HG02588 (cell line): ENCODE results near the gene ASCC3.

ENCODE experiments used
- ATAC-seq: cut with Tn5 transposase; IDR thresholded peaks from one replicate; pipeline ENCODE4 v1.9.1; 2021; ENCODE audit warnings: mild to moderate bottlenecking, moderate library complexity; ENCODE audit not compliant: unreplicated experiment

The ASCC3 gene

GRCh38 chr6:100612094-100612493, 269.0 kb downstream of the ASCC3 start:
- no peak for ATAC-seq

DNA sequence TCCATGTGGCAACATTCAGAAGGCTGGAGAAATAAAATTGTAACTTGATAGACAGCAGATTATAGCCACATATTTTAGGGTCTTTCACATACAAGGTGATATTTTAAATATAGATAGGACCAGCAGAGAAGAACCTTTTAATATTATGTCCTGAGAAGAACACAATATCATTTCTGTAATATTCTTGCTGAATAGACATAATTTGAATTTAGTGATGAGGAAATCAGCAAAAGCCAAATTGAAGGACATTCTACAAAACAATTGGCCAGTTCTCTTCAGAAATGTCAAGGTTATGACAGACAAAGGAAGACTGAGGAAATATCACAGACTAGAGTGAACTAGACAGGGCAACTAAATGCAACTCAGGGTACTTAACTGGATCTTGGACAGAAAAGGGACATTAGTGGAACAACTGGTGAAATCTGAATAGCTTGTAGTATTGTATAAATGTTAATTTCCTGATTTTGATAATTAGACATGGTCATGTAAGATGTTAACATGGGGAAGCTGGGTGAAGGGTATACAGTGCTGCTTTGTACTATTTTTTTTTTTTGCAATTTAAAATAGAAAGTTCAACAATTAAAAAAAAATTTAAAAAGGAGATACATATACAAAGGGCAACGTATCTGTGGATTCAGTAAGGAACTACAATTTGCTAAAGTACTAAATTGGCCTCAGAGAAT, 281.9 kb downstream of the ASCC3 start:
- no peak for ATAC-seq

- ATAC-seq = no peak
These were observed 285.7 kb downstream of the ASCC3 start for GRCh38 chr6:100595456-100595855.

DNA sequence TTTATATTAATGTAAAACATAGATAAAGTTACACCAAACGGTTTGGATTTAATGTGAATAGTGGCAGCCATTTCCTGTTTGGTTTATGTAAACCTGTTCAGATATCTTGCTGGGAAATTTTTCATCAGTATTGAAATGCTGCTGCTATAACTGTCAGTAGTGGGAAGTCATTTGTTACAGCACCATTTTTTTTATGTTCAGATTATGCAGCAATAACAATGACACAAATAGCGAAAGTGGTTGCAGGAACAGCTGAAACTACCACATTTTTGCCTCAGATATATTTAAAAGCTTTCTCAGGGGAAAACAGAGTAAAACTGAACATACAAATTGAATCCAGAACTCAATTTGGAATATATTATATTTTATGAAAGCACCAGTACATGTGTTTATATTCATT, 287.6 kb downstream of the ASCC3 start:
- no peak for ATAC-seq

DNA sequence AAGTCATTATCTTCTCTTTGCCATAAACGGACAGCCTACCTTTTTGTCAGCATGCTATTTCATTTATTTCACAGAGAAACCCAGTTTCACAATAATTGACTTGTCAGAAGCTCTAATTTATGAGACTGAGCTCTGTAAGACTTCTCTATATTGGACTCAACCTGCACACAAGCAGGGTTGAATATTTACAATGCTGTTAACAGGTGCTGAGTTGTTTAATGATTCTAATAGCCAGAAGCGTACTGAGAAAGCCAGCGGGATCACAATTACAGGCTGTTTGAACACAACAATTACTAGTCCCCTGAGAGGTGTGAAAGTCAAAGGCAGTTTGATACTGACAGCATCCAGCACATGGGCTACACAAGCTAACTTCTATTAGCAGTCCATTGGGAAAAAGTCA, 288.2 kb downstream of the ASCC3 start:
- no peak for ATAC-seq

GRCh38 chr6:100577425-100577824, 303.7 kb downstream of the ASCC3 start:
- no peak for ATAC-seq

DNA sequence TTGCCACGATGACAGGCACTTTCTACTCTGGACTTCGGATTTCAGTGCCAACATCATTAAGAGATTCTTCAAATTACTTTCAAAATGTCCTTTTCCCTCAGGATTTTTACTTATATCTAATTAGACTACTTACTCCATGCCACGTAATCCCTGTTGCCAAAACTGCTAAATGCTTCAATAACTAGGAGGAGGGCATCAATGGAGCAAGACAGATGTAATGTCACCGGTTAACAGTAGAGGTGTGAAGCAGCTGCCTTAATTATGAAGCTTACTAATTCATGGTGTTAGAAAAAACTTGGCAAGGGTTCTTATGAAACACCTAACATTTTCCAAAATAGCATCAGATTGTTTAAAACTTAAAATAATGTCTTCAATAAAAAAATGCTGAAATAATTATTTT, 305.2 kb downstream of the ASCC3 start:
- no peak for ATAC-seq

DNA sequence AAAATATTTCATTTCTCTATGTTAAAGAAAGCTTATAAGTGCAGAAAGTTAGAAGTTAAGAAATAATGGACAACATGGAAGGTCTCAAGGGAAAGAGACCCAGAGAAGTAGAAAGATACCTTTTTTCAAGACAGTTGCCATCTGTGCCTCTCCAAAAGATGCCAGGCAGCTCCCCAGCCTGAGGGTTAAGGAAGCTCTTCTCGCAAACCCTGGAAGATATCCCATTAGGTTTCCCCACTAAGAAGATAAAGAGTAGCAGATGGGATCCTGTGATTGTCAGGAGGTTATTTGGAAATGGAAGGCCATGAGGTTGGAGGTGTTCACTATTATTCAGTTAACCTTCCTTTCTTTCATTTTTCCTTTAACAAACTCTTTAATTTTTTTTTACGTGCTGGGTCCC, 306.3 kb downstream of the ASCC3 start:
- ATAC-seq = no peak

DNA sequence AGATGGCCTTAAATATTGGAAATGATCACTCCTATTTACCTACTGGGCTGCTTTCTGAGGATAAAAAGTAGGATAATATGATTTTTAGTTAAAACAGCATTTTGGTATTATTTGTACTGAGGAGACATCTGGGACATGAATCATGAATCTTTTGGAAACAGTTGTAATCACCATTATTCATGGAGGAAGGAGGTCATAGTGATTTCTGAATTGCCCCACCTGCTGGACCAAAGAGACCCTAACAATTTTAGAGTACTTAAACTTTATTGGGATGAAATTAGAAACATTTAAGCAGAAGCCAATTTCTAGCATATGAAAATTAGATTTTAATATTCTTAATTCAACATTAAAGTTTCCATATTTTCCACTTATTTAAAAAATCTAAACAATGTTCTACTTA, 308.0 kb downstream of the ASCC3 start:
- ATAC-seq = no peak

GRCh38 chr6:100568255-100568654, 312.9 kb downstream of the ASCC3 start:
- ATAC-seq = no peak

DNA sequence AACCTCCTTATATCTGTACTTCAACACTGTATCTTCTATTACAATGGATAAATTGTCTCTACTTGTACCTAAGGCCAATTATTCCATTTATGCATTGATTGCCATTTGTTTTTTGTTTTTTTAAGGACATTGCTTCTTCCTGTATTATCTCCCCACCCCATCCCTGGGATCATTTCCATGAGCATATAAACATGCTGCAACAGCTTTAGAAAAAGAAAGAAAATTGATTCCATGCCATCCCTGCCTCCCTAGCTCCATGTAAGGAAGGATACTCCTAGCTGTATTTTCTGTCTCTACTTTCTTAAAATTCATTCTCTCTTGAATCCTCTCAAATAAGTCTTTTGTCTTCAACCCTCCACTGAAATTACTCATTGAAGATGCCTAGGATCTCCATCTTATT, 314.6 kb downstream of the ASCC3 start:
- ATAC-seq = no peak

- no peak for ATAC-seq
These were observed 315.6 kb downstream of the ASCC3 start for GRCh38 chr6:100565439-100566104.

- ATAC-seq = no peak
These were observed 321.3 kb downstream of the ASCC3 start for GRCh38 chr6:100559859-100560258.

- no peak for ATAC-seq
These were observed 326.9 kb downstream of the ASCC3 start for GRCh38 chr6:100554228-100554627.

GRCh38 chr6:100553243-100553642, 327.9 kb downstream of the ASCC3 start:
- ATAC-seq = no peak

DNA sequence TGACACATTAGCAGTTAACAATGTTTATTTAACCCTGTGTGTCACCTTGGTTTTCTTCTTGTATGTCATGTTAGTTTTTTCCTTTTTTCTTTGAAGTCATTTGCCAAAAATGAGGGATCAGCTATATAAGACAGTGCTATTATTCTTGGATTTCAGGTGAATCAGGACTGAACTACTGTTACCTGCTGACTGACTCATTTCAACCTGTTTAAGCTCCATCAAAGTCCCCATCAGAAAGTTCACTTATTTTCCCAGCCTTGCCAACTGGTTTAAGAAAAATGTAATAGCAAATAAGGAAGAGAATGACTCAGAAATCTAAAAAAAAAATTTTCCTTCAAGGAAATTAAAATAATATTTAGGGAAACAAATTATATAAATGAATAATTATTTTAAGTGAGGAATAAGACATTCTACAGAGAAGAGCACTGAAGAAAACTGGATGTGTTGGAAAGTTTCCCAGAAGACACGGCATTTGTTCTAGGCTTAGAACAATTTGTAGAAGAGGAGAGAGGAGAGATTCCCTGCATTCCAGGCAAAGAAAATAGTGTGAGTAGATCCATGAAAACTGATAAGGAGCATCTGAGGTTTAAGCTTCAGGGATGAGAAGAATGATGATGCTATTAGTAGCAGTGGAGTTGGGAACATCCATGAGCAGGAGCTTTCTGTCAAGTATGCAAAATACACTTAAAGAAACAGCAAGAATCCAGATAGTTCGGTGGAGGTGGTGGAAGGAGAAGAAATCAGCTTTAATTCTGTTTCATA, 331.5 kb downstream of the ASCC3 start:
- ATAC-seq = no peak

DNA sequence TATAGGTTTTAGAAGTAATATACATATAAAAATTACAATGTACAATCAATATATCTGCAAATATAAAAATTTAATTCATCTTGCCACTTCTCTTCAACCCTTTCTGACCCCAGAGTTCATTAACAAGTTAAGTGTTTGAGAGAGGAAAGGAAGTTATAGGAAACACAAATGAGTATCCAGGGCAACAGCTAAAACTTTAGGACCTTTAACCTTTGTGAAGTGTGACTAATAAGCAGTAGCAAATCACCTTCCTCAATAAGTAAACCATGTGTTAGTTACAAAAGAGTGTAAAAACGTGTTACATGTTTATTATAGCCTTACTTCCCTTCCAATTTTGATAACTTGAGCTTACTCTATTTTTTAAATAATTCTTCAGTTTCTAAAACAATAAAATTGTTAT, 343.0 kb downstream of the ASCC3 start:
- ATAC-seq = no peak

DNA sequence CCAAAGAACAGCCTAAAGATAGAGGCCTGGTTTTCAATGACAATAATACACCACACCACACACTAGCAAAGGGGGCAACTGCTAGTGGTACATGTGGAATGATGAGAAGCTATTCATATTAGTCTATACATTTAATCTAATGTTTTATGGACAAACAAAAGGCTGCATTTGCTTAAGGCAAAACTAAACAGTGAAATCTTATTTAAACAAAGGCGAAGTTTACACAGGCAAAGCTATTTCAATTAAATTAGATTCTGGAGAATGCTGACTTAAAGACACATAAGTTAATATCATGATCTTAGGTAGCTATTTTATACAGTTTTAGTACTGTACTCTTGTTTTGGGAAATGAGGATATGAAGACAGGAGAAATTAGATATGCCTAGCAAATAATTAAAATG, 362.5 kb downstream of the ASCC3 start:
- ATAC-seq = no peak

GRCh38 chr6:100517633-100518032, 363.5 kb downstream of the ASCC3 start:
- ATAC-seq = no peak

DNA sequence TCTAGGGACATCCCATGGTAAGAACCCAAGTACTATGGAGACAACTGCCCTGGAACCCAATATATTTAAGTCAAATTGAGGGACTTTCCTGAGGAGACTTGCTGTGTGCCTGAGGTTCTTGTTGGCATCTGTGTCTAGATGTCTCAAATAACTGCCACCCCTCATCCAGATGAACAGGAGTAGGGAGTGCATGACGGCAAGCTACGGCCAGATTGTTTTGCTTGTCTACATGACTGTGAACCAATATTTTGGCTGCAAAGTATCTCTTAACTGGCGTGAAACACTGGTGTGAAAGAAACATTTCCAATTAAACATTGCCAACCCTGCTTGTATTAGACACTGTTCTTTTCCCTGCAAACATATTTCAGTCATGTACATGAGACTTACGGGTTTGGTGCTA, 364.0 kb downstream of the ASCC3 start:
- ATAC-seq = no peak

DNA sequence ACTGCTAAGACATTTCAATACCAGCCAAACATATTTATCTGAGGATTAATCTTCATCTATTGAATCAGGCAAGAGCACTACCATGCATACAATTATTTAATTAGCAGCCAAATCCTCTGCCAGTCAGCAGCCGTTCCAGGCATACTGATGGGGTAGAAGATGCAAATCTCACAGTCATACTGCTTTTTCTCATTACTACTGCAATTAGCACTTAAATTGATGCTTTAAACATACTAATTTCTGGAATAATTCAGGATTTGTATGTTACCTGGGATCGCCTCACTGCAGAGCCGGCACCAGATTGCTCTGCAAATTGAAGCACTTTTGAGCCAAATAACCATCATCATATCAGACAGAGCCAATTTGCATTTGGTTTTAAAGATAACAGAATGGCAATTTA, 366.5 kb downstream of the ASCC3 start:
- no peak for ATAC-seq

- ATAC-seq = no peak
These were observed 368.8 kb downstream of the ASCC3 start for GRCh38 chr6:100512203-100512862.
